DND-41 (cell line): ENCODE measurements around the gene TCF12.

Source experiments
- CTCF ChIP-seq: IDR thresholded peaks from 2 replicates; pipeline ENCODE4 v1.5.1; 2012; ENCODE audit warnings: borderline replicate concordance, low read length, moderate library complexity, mild to moderate bottlenecking; ENCODE audit not compliant: poor library complexity, severe bottlenecking; ENCODE audit errors: extremely low read depth
- EZH2 ChIP-seq: IDR thresholded peaks from 3 replicates; pipeline ENCODE4 v1.6.1; 2012; ENCODE audit warnings: borderline replicate concordance, low read depth, mild to moderate bottlenecking, moderate library complexity, low read length, inconsistent platforms; ENCODE audit not compliant: severe bottlenecking

- TF ChIP-seq CTCF (no peak), EZH2 (no peak)
Observed at GRCh38 chr15:57044970-57045369, 126.5 kb downstream of the TCF12 start.
